Parathyroid adenoma (tissue), 2 donors: ENCODE measurements around the gene PPIL4.

Experiments
- H2AFZ ChIP-seq: fragments of 300-600 bp; sonication (generic); one replicate; pipeline ENCODE4 v1.7.0; 2017; ENCODE audit warnings: antibody characterized with exemption, mild to moderate bottlenecking
- H3K27ac ChIP-seq: fragments of 300-600 bp; sonication (generic); one replicate; pipeline ENCODE4 v1.7.0; 2017
- H3K27me3 ChIP-seq: fragments of 300-600 bp; sonication (generic); one replicate; pipeline ENCODE4 v1.7.0; 2017; ENCODE audit warnings: low read length; ENCODE audit not compliant: control insufficient read depth, insufficient read depth
- H3K36me3 ChIP-seq: fragments of 300-600 bp; sonication (generic); one replicate; pipeline ENCODE4 v1.7.0; 2017; ENCODE audit warnings: low read length; ENCODE audit not compliant: control insufficient read depth, insufficient read depth
- H3K4me1 ChIP-seq: fragments of 300-600 bp; sonication (generic); one replicate; pipeline ENCODE4 v1.7.0; 2017; ENCODE audit warnings: control low read depth
- H3K4me2 ChIP-seq: fragments of 300-600 bp; sonication (generic); one replicate; pipeline ENCODE4 v1.7.0; 2017; ENCODE audit warnings: low read length
- H3K4me3 ChIP-seq: fragments of 300-600 bp; sonication (generic); one replicate; pipeline ENCODE4 v1.7.0; 2017; ENCODE audit warnings: low read depth, low read length
- H3K79me2 ChIP-seq: fragments of 300-600 bp; sonication (generic); one replicate; pipeline ENCODE4 v1.7.0; 2017; ENCODE audit warnings: control low read depth
- H3K9ac ChIP-seq: fragments of 300-600 bp; sonication (generic); one replicate; pipeline ENCODE4 v1.7.0; 2017; ENCODE audit warnings: mild to moderate bottlenecking
- H3K9me3 ChIP-seq: fragments of 300-600 bp; sonication (generic); one replicate; pipeline ENCODE4 v1.7.0; 2017; ENCODE audit warnings: low read length; ENCODE audit not compliant: control insufficient read depth
- CTCF ChIP-seq: fragments of 300-600 bp; sonication (generic); IDR thresholded peaks from one replicate; pipeline ENCODE4 v1.7.0; 2017; ENCODE audit warnings: antibody characterized with exemption, mild to moderate bottlenecking
- donor health status: primary hyperparathyroidism.

Gene PPIL4

GRCh38 chr6:149471801-149472200, 74.0 kb downstream of the PPIL4 start:
- Histone ChIP-seq H3K4me1 (peaks cover 5% of the 10 kb centered on the region), H3K4me3 (no peak overlapping the region), H3K9ac (no peak overlapping the region), H3K9me3 (no peaks in the 10 kb centered on the region), H3K79me2 (no peaks in the 10 kb centered on the region), H3K27ac (no peak overlapping the region), H3K36me3 (no peaks in the 10 kb centered on the region), H2AFZ (no peak overlapping the region), H3K4me2 (no peak overlapping the region), H3K27me3 (no peaks in the 10 kb centered on the region)
- no peak for TF ChIP-seq CTCF

GRCh38 chr6:149470948-149471347, 74.9 kb downstream of the PPIL4 start:
- H3K4me3 ChIP-seq = no peak overlapping the region
- no peak overlapping the region for H3K4me2 ChIP-seq
- H3K36me3 ChIP-seq = no peaks in the 10 kb centered on the region
- H3K27me3 ChIP-seq = no peaks in the 10 kb centered on the region
- no peak for TF ChIP-seq CTCF
- H3K4me1 ChIP-seq = peaks cover 5% of the 10 kb centered on the region
- H3K27ac ChIP-seq = no peak overlapping the region
- no peak overlapping the region for H3K9ac ChIP-seq
- no peak overlapping the region for H2AFZ ChIP-seq
- no peaks in the 10 kb centered on the region for H3K79me2 ChIP-seq
- no peaks in the 10 kb centered on the region for H3K9me3 ChIP-seq

- TF ChIP-seq CTCF = no peak
- H3K27me3 ChIP-seq = no peaks in the 10 kb centered on the region
- H3K27ac ChIP-seq = no peak overlapping the region
- no peak overlapping the region for H3K4me3 ChIP-seq
- no peak overlapping the region for H3K9ac ChIP-seq
- H3K79me2 ChIP-seq = no peaks in the 10 kb centered on the region
- no peaks in the 10 kb centered on the region for H3K36me3 ChIP-seq
- no peak overlapping the region for H2AFZ ChIP-seq
- H3K9me3 ChIP-seq = no peaks in the 10 kb centered on the region
- H3K4me2 ChIP-seq = no peak overlapping the region
- H3K4me1 ChIP-seq = peaks cover 5% of the 10 kb centered on the region
These were observed 77.7 kb downstream of the PPIL4 start for GRCh38 chr6:149468179-149468578.

- Histone ChIP-seq H3K9me3 (no peaks in the 10 kb centered on the region), H3K9ac (no peak overlapping the region), H3K27me3 (no peaks in the 10 kb centered on the region), H2AFZ (no peak overlapping the region), H3K27ac (no peak overlapping the region), H3K4me1 (peaks cover 5% of the 10 kb centered on the region), H3K36me3 (no peaks in the 10 kb centered on the region), H3K79me2 (no peaks in the 10 kb centered on the region), H3K4me2 (no peak overlapping the region), H3K4me3 (no peak overlapping the region)
- no peak for TF ChIP-seq CTCF
These were observed 78.6 kb downstream of the PPIL4 start for GRCh38 chr6:149467265-149467664.

- H3K4me3 ChIP-seq = no peak overlapping the region
- no peaks in the 10 kb centered on the region for H3K36me3 ChIP-seq
- H3K27me3 ChIP-seq = no peaks in the 10 kb centered on the region
- H3K9ac ChIP-seq = no peak overlapping the region
- no peak for TF ChIP-seq CTCF
- H3K4me1 ChIP-seq = peaks cover 5% of the 10 kb centered on the region
- no peak overlapping the region for H2AFZ ChIP-seq
- H3K27ac ChIP-seq = no peak overlapping the region
- H3K4me2 ChIP-seq = no peak overlapping the region
- H3K9me3 ChIP-seq = no peaks in the 10 kb centered on the region
- H3K79me2 ChIP-seq = no peaks in the 10 kb centered on the region
These were observed 81.4 kb downstream of the PPIL4 start for GRCh38 chr6:149464411-149464810.
